Breast epithelium (tissue), 3 donors: ENCODE data around the gene TMIGD3.

Source experiments
- POLR2A ChIP-seq: fragments of 450-650 bp; IDR thresholded peaks from one replicate; pipeline ENCODE4 v1.6.1; 2016; ENCODE audit warnings: antibody characterized with exemption, mild to moderate bottlenecking, moderate library complexity
- POLR2AphosphoS5 ChIP-seq, 3 donors: sonication (generic); formaldehyde crosslinking; IDR thresholded peaks; one replicate each; pipeline ENCODE4 v1.6.1; 2017; ENCODE audit warnings: antibody characterized with exemption in 3 of 3
- TF ChIP-seq, protein P1 (sequence below), 3 donors: fragments of 450-650 bp; IDR thresholded peaks; one replicate each; pipeline ENCODE4 v1.5.1; 2016 to 2017; ENCODE audit warnings: antibody characterized with exemption in 3 of 3, mild to moderate bottlenecking in 3 of 3, moderate library complexity in 3 of 3

DNA sequence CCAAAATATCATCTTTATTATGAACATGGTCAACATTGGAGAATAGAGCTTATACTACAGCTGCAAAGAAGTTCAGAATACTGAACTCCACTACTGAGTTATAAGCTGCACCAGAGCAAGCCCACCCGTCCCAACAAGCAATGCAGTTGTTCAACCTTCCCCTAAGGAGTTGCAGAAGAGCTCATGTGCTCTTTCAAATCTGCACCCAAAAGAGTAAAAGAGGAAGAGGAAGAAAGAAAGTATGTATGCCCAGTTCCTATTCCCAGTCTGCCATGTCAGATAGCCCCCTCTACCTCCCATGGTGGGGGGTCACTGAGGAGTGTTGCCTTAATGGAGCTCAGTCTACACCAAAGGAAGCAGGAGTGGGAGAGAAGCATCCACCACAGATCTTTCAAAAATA, 22.8 kb downstream of the TMIGD3 start:
- TF ChIP-seq, protein P1, sequence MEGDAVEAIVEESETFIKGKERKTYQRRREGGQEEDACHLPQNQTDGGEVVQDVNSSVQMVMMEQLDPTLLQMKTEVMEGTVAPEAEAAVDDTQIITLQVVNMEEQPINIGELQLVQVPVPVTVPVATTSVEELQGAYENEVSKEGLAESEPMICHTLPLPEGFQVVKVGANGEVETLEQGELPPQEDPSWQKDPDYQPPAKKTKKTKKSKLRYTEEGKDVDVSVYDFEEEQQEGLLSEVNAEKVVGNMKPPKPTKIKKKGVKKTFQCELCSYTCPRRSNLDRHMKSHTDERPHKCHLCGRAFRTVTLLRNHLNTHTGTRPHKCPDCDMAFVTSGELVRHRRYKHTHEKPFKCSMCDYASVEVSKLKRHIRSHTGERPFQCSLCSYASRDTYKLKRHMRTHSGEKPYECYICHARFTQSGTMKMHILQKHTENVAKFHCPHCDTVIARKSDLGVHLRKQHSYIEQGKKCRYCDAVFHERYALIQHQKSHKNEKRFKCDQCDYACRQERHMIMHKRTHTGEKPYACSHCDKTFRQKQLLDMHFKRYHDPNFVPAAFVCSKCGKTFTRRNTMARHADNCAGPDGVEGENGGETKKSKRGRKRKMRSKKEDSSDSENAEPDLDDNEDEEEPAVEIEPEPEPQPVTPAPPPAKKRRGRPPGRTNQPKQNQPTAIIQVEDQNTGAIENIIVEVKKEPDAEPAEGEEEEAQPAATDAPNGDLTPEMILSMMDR (IDR thresholded peaks at IDR 0.05): no peak
- TF ChIP-seq POLR2A: no peak
- TF ChIP-seq POLR2AphosphoS5 (IDR thresholded peaks at IDR 0.05): no peak
